ENCODE results near the gene GPC3. TPM values are rescaled to one million over a fixed set of nuclear protein-coding genes. Genes with fewer than 3 reads are reported as not detected.
"Not testable (repeated sequence)": the region's sequence is repeated elsewhere in the genome, so short reads cannot be mapped to it uniquely, and the experiment has no call there.

GPC3 gene
- total RNA-seq, 1 donor from 2014 or later, result 1,039 TPM

- H4K20me1 ChIP-seq (ENCODE audit: low read depth), result peaks cover 51% of the 10 kb centered on the region
- no peaks in the 10 kb centered on the region for H3K27me3 ChIP-seq
- no peaks in the 10 kb centered on the region for H3K9me3 Mint-ChIP-seq
- H3K4me2 ChIP-seq, result no peak overlapping the region
- no peaks in the 10 kb centered on the region for H3K9me3 ChIP-seq (ENCODE audit: low read depth)
- TF ChIP-seq EZH2phosphoT487 (IDR thresholded peaks at IDR 0.05) (no peak), EZH2 (IDR thresholded peaks at IDR 0.05) (no peak), CTCF (IDR thresholded peaks at IDR 0.05) (no peak)
- H3K4me1 Mint-ChIP-seq, result peaks cover 18% of the 10 kb centered on the region
- peaks cover 26% of the 10 kb centered on the region for H3K79me2 ChIP-seq (ENCODE audit: low read depth)
- no peak overlapping the region for H3K9ac ChIP-seq
- no peak overlapping the region for H3K27ac Mint-ChIP-seq
- H3K4me3 ChIP-seq, result no peak overlapping the region
- H3K36me3 ChIP-seq, result no peaks in the 10 kb centered on the region
- H3K27me3 Mint-ChIP-seq (ENCODE audit: insufficient read depth, low read depth), result no peaks in the 10 kb centered on the region
- no peaks in the 10 kb centered on the region for H3K4me1 ChIP-seq
- no peaks in the 10 kb centered on the region for H3F3A ChIP-seq (ENCODE audit: low read depth)
- no peak overlapping the region for H3K27ac ChIP-seq
- H3K36me3 Mint-ChIP-seq, result no peaks in the 10 kb centered on the region
- H3K4me3 Mint-ChIP-seq, result no peak overlapping the region
- DNase-seq (ENCODE audit: low spot score), result no peak
- H2AFZ ChIP-seq (replicated peaks), result no peak overlapping the region
Observed at GRCh38 chrX:133774807-133775206, 210.6 kb downstream of the GPC3 start.

GRCh38 chrX:133771086-133771646, 214.2 kb downstream of the GPC3 start:
- H3K4me1 ChIP-seq, result no peaks in the 10 kb centered on the region
- H3K9ac ChIP-seq, result no peak overlapping the region
- Mint-ChIP-seq H3K27me3 (ENCODE audit: insufficient read depth, low read depth) (no peaks in the 10 kb centered on the region), H3K36me3 (no peaks in the 10 kb centered on the region), H3K4me1 (peaks cover 18% of the 10 kb centered on the region), H3K9me3 (no peaks in the 10 kb centered on the region), H3K4me3 (no peak overlapping the region), H3K27ac (no peak overlapping the region)
- no peak for TF ChIP-seq EZH2 (IDR thresholded peaks at IDR 0.05)
- no peak for TF ChIP-seq CTCF (IDR thresholded peaks at IDR 0.05)
- TF ChIP-seq EZH2phosphoT487 (IDR thresholded peaks at IDR 0.05), result no peak
- H3K4me3 ChIP-seq, result no peak overlapping the region
- H3K9me3 ChIP-seq (ENCODE audit: low read depth), result no peaks in the 10 kb centered on the region
- H3K4me2 ChIP-seq, result no peak overlapping the region
- H3K27ac ChIP-seq, result no peak overlapping the region
- H3K27me3 ChIP-seq, result no peaks in the 10 kb centered on the region
- H4K20me1 ChIP-seq (ENCODE audit: low read depth), result peaks cover 59% of the 10 kb centered on the region
- H3K36me3 ChIP-seq, result no peaks in the 10 kb centered on the region
- H2AFZ ChIP-seq (replicated peaks), result no peak overlapping the region
- no peak for DNase-seq (ENCODE audit: low spot score)
- H3F3A ChIP-seq (ENCODE audit: low read depth), result no peaks in the 10 kb centered on the region
- peaks cover 33% of the 10 kb centered on the region for H3K79me2 ChIP-seq (ENCODE audit: low read depth)

GRCh38 chrX:133762976-133763548, 222.3 kb downstream of the GPC3 start:
- not testable (repeated sequence) for H3K36me3 Mint-ChIP-seq; H3K4me1 ChIP-seq; H3K9ac ChIP-seq; H3K4me3 ChIP-seq; H3K4me3 Mint-ChIP-seq; H3K9me3 ChIP-seq (ENCODE audit: low read depth); H3K4me1 Mint-ChIP-seq; H3K27ac ChIP-seq; H3K4me2 ChIP-seq; H3K27me3 ChIP-seq; H2AFZ ChIP-seq (replicated peaks); H3K27me3 Mint-ChIP-seq (ENCODE audit: insufficient read depth, low read depth); H3K27ac Mint-ChIP-seq; H3K36me3 ChIP-seq; DNase-seq (ENCODE audit: low spot score); H3F3A ChIP-seq (ENCODE audit: low read depth); H3K9me3 Mint-ChIP-seq
- peaks cover 53% of the 10 kb centered on the region for H3K79me2 ChIP-seq (ENCODE audit: low read depth)
- H4K20me1 ChIP-seq (ENCODE audit: low read depth), result peaks cover 37% of the 10 kb centered on the region

- no peak overlapping the region for H3K9ac ChIP-seq
- Mint-ChIP-seq H3K4me1 (peaks cover 12% of the 10 kb centered on the region), H3K27ac (no peak overlapping the region), H3K36me3 (peaks cover 1% of the 10 kb centered on the region), H3K4me3 (no peak overlapping the region), H3K27me3 (ENCODE audit: insufficient read depth, low read depth) (no peaks in the 10 kb centered on the region), H3K9me3 (peaks cover under 1% of the 10 kb centered on the region)
- peaks cover 87% of the 10 kb centered on the region for H3K79me2 ChIP-seq (ENCODE audit: low read depth)
- no peak overlapping the region for H2AFZ ChIP-seq (replicated peaks)
- TF ChIP-seq CTCF (IDR thresholded peaks at IDR 0.05) (no peak), EZH2phosphoT487 (IDR thresholded peaks at IDR 0.05) (no peak), EZH2 (IDR thresholded peaks at IDR 0.05) (no peak)
- no peaks in the 10 kb centered on the region for H3K4me1 ChIP-seq
- no peak for DNase-seq (ENCODE audit: low spot score)
- H3K36me3 ChIP-seq, result no peaks in the 10 kb centered on the region
- peaks cover 73% of the 10 kb centered on the region for H4K20me1 ChIP-seq (ENCODE audit: low read depth)
- H3K4me3 ChIP-seq, result no peak overlapping the region
- H3K27me3 ChIP-seq, result no peaks in the 10 kb centered on the region
- no peaks in the 10 kb centered on the region for H3F3A ChIP-seq (ENCODE audit: low read depth)
- no peak overlapping the region for H3K27ac ChIP-seq
- no peak overlapping the region for H3K4me2 ChIP-seq
- no peaks in the 10 kb centered on the region for H3K9me3 ChIP-seq (ENCODE audit: low read depth)
Observed at GRCh38 chrX:133754657-133755056, 230.7 kb downstream of the GPC3 start.
